HS-27A (cell line): ENCODE data around the gene GCHFR.
A peak's percentile ranks its signal among the peaks of the same experiment; 100 is the strongest.

ENCODE experiments used
- DNase-seq: peaks from one replicate; pipeline ENCODE4 v3.0.0-alpha.2; 2012; ENCODE audit warnings: low read depth, missing footprints

GCHFR gene

DNA sequence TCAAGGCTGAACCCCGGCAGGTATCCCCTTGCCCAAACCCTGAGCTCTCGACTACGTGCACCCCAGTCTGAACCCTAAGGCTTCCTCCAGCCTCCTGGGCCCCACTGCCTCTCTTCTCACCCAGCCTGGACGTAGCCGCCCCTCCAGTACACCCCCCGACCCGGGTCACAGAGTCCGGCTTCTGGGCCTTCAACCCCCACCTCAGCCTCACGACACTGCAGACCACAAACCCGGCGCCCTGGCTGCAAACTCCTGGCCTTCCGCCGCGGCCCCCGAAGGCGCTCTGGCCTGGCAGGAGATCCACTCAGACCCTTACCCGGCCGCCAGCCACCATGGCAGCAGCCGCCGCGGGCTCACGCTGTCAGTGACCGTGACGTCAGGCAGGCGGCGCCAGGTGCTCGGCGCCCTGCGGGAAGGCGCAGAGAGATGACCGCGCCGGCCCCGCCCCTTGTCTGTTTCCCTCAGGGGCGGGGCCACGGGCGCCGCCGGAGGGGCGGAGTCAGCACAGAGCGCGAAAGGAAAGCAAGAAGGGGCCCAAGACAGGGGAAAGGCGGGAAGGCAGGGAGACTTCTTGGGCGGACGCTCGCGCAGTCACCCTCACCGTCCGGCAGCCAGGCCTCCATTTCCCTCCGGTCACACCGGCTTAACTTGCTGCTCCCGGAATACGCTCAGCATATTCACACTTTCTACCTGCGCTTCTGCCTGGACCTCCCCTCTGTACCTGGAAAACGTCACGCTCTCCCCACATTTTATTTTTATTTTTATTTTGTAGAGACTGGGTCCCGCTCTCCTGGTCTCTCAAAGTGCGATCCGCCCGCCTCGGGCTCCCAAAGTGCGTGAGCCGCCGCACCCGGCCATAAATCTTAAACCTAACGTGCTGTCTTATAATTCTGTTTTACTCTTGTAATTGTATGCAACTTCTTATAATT lies 8.7 kb upstream of the GCHFR start, which contains the start of gene RMDN3:
RMDN3 (minus strand) TSS at position 372 of the 929 bp plus-strand sequence. CDS start 471 bp downstream, outside the sequence.
- peak; percentile 81 for DNase-seq

DNA sequence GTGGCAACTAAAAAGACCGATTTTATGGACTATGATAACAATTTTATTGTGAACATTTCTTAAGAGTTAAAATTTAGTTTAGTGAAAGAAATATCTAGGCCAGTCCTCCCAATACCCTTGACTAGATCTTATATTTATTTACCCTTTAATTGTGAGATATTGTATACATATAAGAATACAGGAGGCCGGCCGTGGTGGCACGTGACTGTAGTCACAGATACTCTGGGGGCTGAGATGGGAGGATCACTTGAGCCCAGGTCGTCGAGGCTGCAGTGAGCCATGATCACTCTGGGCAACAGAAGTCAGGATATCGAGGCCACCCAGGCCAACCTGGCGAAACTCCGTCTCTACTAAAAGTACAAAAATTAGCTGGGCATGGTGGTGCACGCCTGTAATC lies 8.1 kb upstream of the GCHFR start:
- DNase-seq: no peak

DNA sequence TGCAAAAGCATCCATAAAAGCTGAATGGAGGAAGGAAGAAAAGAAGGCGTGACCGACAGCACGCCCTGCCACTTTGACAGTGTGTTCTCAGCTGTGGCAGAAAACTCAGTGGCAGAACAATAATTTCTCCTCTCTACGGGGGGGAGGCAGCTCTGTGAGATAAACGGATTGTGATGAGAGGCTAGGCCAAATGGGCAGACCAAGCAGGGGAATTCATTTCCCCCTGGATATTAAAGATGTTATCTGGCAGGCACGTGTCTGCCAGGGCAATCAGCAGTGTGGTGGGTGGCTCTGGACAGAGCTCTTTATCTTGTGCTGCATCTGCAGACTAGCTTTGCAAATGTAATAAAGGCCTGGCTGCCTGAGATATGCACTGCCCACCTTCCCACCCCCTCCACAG lies 6.9 kb upstream of the GCHFR start:
- DNase-seq: no peak

DNA sequence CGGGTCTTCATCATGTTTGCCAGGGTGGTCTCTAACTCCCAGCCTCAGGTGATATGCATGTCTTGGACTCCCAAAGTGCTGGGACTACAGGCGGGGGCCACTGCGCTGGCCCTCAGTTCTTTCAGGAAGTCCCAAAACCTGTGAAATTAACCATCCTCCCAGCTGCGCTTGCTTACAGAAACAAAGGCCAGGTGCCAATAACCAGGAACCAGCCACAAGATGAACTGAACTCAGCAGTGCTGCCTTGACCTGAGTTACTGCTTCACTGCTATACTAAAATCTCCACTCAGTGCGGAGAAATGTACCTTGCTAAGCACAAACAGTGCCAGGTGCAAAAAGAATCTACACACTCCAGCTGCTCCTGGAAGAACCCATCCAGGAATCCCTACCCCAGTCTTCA lies 3.9 kb upstream of the GCHFR start:
- no peak for DNase-seq

DNA sequence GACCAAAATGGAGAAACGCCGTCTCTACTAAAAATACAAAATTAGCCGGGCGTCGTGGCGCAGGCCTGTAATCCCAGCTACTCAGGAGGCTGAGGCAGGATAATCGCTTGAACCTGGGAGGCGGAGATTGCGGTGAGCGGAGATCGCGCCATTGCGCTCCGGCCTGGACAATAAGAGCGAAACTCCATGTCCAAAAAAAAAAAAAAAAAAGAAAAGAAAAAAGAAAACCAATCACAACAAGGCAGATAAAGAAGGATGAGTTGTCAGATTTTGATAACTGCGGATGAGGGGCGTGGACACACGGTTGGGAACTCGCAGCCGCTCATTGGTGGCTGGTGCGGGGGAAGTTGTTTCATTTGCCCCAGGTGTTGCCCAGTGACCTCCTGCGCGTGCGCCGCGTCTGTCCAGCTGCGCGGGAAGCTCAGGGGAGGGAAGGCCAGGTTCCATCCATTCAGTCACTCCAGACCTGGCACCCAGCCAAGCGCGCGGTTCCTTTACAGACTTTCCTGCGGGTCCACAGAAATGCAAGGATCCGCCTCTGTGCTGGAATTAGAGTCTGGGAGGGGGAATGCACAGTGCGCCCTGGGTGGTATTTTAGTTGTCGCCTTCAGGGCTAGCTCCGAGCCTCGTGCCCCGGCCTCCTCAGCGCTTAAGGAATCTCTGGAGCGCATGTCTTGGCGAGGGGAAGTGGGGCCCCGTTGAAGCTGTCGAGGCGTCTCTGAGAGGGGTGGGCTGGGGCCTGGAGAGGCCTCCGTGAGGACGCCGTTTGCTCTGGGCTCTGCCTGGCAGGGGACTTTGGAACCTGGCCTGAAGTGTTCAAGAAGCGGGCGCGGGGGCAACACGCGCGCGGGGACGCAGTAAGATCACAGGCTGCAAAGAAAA lies 708 bp upstream of the GCHFR start:
- DNase-seq: peak; percentile 35

DNA sequence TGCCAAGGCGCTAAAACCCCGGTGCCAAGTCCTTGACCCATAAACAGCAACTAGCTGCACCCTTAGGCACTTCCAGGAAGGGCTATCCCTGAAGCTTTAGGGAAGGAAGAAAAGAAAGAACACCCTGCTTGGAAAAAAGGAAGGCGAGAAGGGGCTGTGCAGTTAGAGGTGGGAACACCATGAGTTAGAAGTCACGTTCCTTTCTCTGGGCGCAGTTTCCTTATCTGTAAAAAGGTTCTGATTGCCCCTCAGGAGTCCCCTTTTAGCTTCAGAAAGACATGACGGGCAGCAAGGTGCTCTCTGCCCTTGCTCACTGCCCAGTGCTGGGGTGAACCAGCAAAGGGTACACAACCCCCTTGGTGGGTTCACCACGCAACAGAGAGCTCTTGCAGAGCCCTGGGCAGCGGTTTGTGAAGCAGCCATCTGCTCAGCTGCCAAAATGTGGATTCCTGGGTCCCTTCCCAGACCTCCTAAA lies 798 bp downstream of the GCHFR start:
- DNase-seq: no peak

DNA sequence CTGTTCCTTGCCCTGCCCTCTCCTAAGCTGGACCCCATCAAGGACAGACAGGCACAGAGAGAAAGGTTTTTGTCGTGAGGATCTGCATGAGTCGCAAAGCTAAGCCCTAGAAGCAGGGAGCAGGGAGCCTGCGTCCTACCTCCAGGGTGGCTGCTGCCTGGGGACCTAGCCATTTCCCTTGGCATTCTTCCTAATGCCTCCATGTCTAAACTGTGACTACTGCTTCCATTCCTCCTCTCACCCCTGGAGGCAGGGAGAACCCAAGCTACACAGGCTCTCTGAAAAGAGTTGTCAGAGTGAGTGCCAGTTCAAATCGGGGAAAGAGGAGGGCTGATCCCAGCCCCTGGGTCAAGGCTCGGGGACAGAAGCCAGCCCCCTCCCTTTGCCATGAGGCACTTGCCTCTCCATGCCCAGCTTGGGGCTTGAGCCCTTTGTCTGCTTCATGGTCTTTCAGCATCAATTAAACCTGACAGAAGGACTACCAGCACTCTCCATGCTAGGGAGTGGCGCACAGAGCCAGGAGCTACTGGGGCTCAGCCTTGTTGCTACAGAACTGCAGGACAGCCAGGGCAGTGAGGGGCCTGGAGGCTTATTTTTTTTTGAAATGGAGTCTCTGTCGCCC lies 2.4 kb downstream of the GCHFR start:
- no peak for DNase-seq

DNA sequence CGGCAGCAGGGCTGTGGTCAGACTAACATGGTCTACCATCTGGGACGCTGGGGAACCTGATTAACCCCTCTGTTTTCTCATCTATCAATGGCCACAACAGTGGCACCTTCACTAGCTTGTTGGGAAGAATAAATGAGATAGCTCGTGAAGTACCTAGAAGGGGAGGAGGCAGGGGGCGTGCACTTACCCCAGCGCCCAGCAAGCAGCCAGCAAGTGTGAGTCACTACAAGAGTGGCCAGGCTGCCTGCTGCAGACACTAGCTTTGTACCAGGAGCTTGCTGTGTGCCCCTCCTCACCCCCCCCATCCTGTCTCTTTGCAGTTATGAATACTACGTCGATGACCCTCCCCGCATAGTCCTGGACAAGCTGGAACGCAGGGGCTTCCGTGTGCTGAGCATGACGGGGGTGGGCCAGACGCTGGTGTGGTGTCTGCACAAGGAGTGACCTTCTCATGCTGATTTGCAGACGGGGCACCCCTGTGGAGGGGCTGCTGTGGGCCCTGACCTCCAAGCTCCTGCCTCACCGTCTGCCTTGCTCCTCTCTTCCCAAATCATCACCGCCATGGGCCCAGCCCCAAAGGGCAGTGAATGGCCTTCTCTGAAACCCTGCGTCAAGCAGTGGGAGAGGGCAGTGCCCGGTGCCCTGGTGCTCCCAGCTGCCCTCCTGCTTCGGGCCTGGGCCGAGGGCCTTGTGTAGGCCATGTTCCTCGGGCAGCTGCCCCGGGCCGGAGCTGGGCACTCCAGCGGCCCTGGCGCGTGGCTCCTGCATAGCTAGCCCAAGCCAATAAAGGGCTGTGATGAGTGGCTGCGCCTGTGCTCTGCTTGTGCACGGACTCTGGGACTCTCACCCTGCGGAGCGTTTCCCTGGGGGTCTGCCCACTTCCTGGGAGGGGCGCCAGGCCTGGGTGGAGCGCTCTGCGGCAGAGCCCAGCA lies 3.3 kb downstream of the GCHFR start:
- DNase-seq: no peak

DNA sequence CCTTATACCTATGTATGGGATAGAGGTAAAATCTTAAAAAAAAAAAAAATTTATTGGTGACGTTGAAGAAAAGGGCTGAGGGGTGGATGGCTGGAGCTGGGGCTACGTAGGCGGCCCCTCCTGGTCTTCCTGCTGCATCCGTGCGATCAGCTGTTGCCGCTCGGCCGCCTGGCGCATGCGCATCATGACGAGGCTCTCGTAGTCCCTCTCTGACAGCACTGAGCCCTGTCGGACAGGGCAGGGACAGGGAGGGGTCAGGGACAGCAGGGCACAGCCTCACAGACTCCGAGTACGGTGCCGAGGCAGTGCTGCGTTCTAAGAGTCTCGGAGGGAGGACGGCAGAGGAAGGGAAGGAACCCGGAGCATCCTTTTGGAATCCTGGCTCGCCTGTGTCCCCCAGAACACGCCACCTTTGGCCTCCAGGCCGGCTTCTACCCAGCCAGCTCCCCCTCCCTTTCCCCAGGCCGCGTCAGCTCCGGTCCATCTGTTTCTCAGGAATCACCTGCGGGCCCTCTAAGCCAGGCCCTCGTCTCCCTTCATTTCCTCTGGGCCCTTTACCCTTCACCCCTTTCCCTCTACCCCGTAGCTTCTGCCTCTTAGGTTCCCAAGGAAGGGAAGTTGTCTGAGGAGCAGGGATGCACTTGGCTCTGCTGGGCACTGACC lies 4.1 kb downstream of the GCHFR start:
- no peak for DNase-seq

DNA sequence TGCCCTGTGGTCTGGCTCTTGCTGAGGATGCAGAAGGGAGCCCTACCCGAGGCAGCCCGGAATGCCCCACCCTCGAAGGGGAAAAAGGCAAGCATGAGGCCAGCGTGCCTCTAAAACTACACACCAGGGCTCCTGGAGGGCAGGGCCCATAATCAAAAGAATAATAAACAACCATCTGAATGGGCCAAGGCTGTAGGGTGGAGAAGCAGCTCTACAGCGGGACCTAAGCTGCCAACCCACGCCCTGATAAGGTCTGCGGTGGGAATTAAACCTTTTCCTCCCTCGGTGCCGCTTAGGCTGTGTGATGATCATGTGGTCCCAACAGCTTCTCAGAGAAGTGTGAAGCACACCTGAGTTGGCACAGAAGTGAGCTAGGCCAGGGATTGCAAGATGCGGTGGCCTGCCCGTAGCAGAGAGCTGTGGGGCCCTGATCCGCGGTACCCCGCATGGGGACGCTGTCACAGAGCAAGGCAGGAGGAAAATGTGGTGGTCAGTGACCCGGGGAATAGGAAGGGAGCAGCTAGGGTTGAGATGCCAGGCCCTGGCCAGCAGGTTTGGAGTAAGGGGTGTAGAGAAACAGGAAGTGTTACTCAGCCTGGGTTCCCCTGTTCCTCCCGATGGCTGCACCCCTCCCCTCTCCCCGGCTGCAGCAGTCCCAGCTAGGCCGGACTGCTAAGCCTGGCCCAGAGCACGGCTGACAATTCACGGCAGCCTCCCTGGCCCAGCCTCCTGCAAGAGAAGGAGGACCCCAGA lies 4.8 kb downstream of the GCHFR start:
- no peak for DNase-seq

DNA sequence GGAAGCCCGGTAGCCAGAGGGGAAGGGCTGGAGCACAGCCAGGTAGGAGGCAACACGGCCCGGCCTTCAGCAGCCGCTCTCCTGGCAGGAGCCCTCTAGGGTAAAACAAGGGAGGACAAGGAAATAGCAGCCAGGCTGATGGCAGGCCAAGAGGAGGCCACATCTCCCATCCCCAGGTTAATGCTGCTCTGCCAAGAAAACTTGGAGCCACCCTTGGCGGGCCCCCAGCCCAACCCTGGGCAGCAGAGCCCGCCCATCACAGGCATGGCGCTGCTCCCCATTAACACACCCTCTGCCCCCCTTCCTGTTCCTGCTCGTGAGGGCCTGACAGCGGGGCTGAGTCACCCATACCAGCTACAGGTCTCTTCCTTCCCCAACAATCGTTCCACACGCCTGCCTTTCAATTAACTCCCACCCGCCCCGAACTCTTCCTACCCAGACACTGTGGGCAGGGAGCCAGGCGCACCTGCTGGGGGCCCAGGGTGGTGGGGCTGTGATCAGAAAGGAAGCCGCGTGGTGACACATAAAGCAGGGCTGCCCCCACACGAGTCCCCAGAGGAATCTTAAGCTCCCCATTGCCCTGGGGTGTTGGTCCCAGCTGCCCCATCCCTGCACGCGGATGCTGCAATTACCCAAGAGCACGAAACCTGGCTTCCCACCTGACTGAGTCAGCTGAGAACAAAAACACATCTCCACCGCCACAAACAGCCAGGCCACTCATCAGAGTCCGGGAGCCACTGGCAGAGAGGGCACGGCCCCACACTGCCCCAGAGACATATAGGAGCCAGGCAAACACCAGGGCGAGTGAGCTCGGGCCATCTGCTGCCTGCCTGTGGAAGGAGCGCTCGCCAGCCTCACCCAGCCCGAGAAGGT lies 5.6 kb downstream of the GCHFR start, which contains the start of gene C15orf62:
C15orf62 (plus strand) TSS at position 707 of the 873 bp plus-strand sequence. CDS start 516 bp downstream, outside the sequence.
- DNase-seq: no peak

DNA sequence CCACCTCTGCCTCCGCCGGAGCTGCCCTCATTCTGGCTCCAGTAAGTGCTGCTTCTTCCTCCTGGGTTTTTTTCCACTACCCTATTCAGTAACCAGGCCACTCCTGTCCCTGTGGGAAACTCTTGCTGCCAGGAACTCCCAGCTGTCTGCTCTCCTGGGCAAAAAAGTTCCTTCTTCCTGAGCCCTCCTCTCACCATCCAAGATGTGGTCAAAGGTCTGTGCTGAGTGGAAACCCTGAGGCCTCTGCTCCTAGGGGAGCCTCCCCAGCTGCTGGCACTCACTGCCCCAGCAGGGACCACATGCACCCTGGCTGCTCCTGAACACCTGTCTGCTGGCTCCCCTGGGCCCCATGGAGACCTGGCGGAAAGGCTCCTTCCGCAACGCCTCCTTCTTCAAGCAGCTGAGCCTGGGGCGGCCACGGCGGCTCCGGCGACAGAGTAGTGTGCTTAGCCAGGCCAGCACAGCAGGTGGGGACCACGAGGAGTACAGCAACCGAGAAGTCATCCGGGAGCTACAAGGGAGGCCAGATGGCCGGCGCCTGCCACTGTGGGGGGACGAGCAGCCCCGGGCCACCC lies 6.4 kb downstream of the GCHFR start:
- no peak for DNase-seq

DNA sequence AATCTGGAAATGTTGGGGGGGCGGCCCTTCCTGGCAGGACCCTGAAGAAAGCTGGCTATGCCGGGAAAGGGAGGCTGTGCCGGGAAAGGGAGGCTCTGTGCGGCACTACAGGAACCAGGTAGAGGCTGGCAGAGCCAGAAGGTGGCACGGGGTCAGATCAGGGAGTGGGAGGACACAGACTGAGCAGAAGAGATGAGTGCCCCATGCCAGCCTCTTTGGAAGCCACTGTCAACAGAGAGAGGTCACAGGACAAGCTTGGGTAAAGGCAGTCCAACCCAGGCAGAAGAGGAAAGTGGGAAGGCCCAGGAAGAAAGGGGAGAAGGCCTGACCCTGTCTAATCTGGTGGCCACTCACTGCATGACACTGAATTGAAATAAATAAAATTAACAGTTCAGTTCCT lies 7.4 kb downstream of the GCHFR start:
- no peak for DNase-seq

DNA sequence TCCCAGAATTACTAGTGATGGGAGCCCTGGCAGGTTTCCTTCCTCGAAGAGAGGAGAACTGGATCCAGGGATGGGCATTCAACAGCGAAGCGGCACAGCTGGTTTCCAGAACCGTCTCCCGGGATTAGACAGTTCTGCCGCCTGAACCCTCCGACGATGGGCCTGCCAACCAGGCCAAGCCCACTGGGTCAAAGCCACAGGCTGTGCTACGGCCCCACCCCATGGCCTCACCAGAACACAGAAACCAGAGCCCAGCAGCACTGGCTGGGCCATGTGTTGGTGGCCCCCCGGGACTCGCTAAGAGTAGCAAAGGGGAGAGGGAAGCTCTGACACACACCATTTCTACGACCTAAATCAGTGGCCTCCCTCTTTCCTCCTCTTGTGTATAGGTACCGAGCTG lies 8.1 kb downstream of the GCHFR start:
- no peak for DNase-seq

DNA sequence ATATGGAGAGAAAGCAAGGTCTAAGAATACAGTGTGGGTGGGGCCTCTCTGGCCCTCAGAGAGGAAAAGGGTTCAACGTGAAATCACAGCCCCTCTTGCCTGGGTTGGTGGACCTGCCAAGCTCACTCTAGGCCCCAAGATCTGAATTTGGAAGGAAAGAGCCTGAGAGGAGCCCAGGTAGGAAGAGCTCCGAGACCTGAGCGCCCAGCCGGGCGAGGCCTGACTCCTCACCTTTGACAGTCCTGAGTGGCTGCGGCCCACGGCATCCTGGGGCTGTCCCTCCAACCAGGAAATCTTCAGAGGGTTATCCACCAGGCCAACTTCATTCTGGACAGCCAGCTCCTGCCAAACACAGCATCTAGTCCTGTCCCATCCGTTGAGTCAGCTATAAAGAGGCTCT lies 9.6 kb downstream of the GCHFR start:
- no peak for DNase-seq

DNA sequence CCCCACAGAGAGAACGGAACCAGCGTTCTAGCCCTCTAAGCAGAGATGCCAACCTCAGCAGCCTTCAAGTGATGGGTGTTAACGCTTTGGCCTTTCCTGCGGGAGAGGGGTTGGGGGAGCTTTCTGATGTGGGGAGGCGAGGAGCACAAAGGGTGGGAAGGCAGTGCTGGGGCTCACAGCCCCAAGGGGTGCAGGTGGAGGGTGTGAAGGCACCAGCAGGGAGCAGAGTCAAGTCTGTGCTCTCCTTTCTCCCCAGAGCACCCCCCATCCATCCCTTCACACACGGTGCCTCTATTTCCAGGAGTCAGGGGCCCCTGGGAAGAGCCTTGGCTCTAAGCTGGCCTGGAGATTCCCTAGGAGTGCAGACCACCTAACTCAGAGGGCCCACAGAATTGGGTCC lies 10.0 kb downstream of the GCHFR start:
- DNase-seq: no peak

DNA sequence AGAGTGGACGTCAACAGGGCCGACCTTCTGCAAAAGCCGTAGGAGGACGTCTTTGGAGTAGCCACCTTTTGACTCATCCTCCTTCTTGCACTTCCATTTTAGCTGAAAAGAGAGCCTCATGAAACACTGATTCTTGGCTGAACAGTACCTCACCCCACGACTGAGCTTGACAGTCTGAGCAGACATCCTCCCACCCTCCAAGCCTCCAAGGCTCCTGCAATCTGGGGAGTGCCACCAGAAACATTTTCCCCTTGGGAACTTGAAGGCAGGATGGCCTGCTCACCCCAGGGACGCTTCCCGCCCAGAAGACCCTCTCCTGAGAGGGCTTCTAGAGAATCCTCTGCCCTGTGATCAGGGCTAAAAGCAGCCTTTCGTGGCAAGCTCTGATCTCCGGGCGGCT lies 11.1 kb downstream of the GCHFR start:
- DNase-seq: no peak
